ENCODE data around the gene GORAB. TPM values are rescaled to one million over a fixed set of nuclear protein-coding genes. Genes with fewer than 3 reads are reported as not detected.

The GORAB gene
- polyA plus RNA-seq, 1 of the 3 experiments (the other 2 are of a cell fraction) = 10.5 TPM

GRCh38 chr1:170513138-170513537 is 18.8 kb upstream of the GORAB start:
- peaks cover 0 to 3% of the 10 kb centered on the region in 2 experiments; a peak in 1 of 4 replicates for H3K4me1 ChIP-seq (ENCODE audit: control insufficient read depth in 1 of 2, insufficient read depth in 2 of 2, low read depth in 1 of 2, low read length in 1 of 2)
- H3K36me3 ChIP-seq (replicated peaks in 1 of 2; ENCODE audit: control insufficient read depth in 1 of 2, insufficient read depth in 2 of 2, low read length in 1 of 2) = no peaks in the 10 kb centered on the region
- H2AFZ ChIP-seq (ENCODE audit: low read depth) = no peak overlapping the region
- H3F3A ChIP-seq (replicated peaks; ENCODE audit: insufficient read depth) = no peaks in the 10 kb centered on the region
- POLR2A ChIA-PET = no interaction called here
- TF ChIP-seq FOXJ3 (CRISPR knock-in tag; IDR thresholded peaks at IDR 0.05) (no peak), NRF1 (IDR thresholded peaks at IDR 0.05; ENCODE audit: low read depth, low read length) (no peak), YY1 (IDR thresholded peaks at IDR 0.05; ENCODE audit: low read depth) (no peak), RAD21 (IDR thresholded peaks at IDR 0.05; ENCODE audit: low read length) (no peak), RFX5 (IDR thresholded peaks at IDR 0.05; ENCODE audit: low read length) (no peak), FOXM1 (IDR thresholded peaks at IDR 0.05; ENCODE audit: low read depth) (no peak), CTCF (IDR thresholded peaks at IDR 0.05) (no peak), GABPA (IDR thresholded peaks at IDR 0.05; ENCODE audit: low read depth) (no peak), POLR2AphosphoS5 (IDR thresholded peaks at IDR 0.05; ENCODE audit: low read depth, low read length) (no peak)
- TF ChIP-seq, protein P1, sequence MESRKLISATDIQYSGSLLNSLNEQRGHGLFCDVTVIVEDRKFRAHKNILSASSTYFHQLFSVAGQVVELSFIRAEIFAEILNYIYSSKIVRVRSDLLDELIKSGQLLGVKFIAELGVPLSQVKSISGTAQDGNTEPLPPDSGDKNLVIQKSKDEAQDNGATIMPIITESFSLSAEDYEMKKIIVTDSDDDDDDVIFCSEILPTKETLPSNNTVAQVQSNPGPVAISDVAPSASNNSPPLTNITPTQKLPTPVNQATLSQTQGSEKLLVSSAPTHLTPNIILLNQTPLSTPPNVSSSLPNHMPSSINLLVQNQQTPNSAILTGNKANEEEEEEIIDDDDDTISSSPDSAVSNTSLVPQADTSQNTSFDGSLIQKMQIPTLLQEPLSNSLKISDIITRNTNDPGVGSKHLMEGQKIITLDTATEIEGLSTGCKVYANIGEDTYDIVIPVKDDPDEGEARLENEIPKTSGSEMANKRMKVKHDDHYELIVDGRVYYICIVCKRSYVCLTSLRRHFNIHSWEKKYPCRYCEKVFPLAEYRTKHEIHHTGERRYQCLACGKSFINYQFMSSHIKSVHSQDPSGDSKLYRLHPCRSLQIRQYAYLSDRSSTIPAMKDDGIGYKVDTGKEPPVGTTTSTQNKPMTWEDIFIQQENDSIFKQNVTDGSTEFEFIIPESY (IDR thresholded peaks at IDR 0.05; ENCODE audit: borderline replicate concordance, low read depth) = no peak
- H3K9me2 ChIP-seq = no peaks in the 10 kb centered on the region
- DNase-seq = no peak
- CTCF ChIA-PET = no interaction called here
- no peaks in the 10 kb centered on the region for H4K20me1 ChIP-seq (ENCODE audit: insufficient read depth)
- no peak overlapping the region for H3K4me2 ChIP-seq
- no peaks in the 10 kb centered on the region for H3K79me2 ChIP-seq (ENCODE audit: insufficient read depth)
- no peaks in the 10 kb centered on the region for H3K9me3 ChIP-seq
- H3K27ac ChIP-seq (ENCODE audit: low read depth in 2 of 2, low read length in 1 of 2) = no peak overlapping the region
- H3K27me3 ChIP-seq (ENCODE audit: insufficient read depth) = no peaks in the 10 kb centered on the region
- no peak overlapping the region for H3K4me3 ChIP-seq (ENCODE audit: low read depth in 2 of 2, low read length in 1 of 2)
- 42% methylated on average over 1 of the region's 1 CpG for WGBS (ENCODE audit: low lambda C conversion rate)
- H3K9ac ChIP-seq = no peak overlapping the region

- CTCF ChIA-PET = interaction anchor here (0.7 kb wide), 1 partner anchor 26 kb away, joined by 3 read pairs; no protein-coding TSS in a partner anchor
- POLR2A ChIA-PET = no interaction called here
- WGBS (ENCODE audit: low lambda C conversion rate) = 51% methylated on average over 4 of the region's 4 CpGs
- no peak for TF ChIP-seq RXRA (IDR thresholded peaks at IDR 0.05; ENCODE audit: borderline replicate concordance, low read depth)
- TF ChIP-seq, protein P2, sequence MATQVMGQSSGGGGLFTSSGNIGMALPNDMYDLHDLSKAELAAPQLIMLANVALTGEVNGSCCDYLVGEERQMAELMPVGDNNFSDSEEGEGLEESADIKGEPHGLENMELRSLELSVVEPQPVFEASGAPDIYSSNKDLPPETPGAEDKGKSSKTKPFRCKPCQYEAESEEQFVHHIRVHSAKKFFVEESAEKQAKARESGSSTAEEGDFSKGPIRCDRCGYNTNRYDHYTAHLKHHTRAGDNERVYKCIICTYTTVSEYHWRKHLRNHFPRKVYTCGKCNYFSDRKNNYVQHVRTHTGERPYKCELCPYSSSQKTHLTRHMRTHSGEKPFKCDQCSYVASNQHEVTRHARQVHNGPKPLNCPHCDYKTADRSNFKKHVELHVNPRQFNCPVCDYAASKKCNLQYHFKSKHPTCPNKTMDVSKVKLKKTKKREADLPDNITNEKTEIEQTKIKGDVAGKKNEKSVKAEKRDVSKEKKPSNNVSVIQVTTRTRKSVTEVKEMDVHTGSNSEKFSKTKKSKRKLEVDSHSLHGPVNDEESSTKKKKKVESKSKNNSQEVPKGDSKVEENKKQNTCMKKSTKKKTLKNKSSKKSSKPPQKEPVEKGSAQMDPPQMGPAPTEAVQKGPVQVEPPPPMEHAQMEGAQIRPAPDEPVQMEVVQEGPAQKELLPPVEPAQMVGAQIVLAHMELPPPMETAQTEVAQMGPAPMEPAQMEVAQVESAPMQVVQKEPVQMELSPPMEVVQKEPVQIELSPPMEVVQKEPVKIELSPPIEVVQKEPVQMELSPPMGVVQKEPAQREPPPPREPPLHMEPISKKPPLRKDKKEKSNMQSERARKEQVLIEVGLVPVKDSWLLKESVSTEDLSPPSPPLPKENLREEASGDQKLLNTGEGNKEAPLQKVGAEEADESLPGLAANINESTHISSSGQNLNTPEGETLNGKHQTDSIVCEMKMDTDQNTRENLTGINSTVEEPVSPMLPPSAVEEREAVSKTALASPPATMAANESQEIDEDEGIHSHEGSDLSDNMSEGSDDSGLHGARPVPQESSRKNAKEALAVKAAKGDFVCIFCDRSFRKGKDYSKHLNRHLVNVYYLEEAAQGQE (IDR thresholded peaks at IDR 0.05; ENCODE audit: low read depth, low read length) = no peak
- TF ChIP-seq TCF12 (IDR thresholded peaks at IDR 0.05) = no peak
- TF ChIP-seq USF2 (IDR thresholded peaks at IDR 0.05; ENCODE audit: borderline replicate concordance, low read depth, low read length) = no peak
- no peak for TF ChIP-seq POLR2AphosphoS5 (IDR thresholded peaks at IDR 0.05; ENCODE audit: low read depth, low read length)
- TF ChIP-seq NRF1 (IDR thresholded peaks at IDR 0.05; ENCODE audit: low read depth, low read length) = no peak
- TF ChIP-seq, protein P1 (IDR thresholded peaks at IDR 0.05; ENCODE audit: borderline replicate concordance, low read depth) = no peak
- TF ChIP-seq NFIC (IDR thresholded peaks at IDR 0.05; ENCODE audit: borderline replicate concordance) = no peak
- TF ChIP-seq, protein P3, sequence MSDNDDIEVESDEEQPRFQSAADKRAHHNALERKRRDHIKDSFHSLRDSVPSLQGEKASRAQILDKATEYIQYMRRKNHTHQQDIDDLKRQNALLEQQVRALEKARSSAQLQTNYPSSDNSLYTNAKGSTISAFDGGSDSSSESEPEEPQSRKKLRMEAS (IDR thresholded peaks at IDR 0.05; ENCODE audit: low read depth) = no peak
Observed at GRCh38 chr1:170518185-170518834, 13.7 kb upstream of the GORAB start.

More at GRCh38 chr1:170518185-170518834, 13.7 kb upstream of the GORAB start:
- no peak for DNase-seq
- H4K20me1 ChIP-seq (ENCODE audit: insufficient read depth) = no peaks in the 10 kb centered on the region
- no peak overlapping the region for H3K4me2 ChIP-seq
- no peak overlapping the region for H3K9ac ChIP-seq
- peaks cover 0 to 16% of the 10 kb centered on the region in 2 experiments; a peak in 2 of 4 replicates for H3K4me1 ChIP-seq (ENCODE audit: control insufficient read depth in 1 of 2, insufficient read depth in 2 of 2, low read depth in 1 of 2, low read length in 1 of 2)
- peaks cover 14% of the 10 kb centered on the region for H3F3A ChIP-seq (replicated peaks; ENCODE audit: insufficient read depth)
- no peaks in the 10 kb centered on the region for H3K27me3 ChIP-seq (ENCODE audit: insufficient read depth)
- H3K27ac ChIP-seq (ENCODE audit: low read depth in 2 of 2, low read length in 1 of 2) = no peak overlapping the region
- H3K36me3 ChIP-seq (replicated peaks in 1 of 2; ENCODE audit: control insufficient read depth in 1 of 2, insufficient read depth in 2 of 2, low read length in 1 of 2) = no peaks in the 10 kb centered on the region
- 0 out of 2 replicates have a peak overlapping the region, but pooled peaks have one; percentile 58 for H2AFZ ChIP-seq (ENCODE audit: low read depth)
- no peaks in the 10 kb centered on the region for H3K9me2 ChIP-seq
- no peaks in the 10 kb centered on the region for H3K9me3 ChIP-seq
- no peaks in the 10 kb centered on the region for H3K79me2 ChIP-seq (ENCODE audit: insufficient read depth)
- H3K4me3 ChIP-seq (ENCODE audit: low read depth in 2 of 2, low read length in 1 of 2) = no peak overlapping the region
